Measurements from ENCODE around the gene GPC3.

GRCh38 chrX:134013524-134013923, 28.1 kb upstream of the GPC3 start:
- no peak for TF ChIP-seq CTCF (IDR thresholded peaks at IDR 0.05 in 4 of 5, conservative IDR thresholded peaks at IDR 0.05 in 1 of 5)
- TF ChIP-seq POLR2A (IDR thresholded peaks at IDR 0.05): no peak
